Tibial nerve (tissue), 4 donors: ENCODE data around the gene RPGR.

Source experiments
- CTCF ChIP-seq, 5 experiments: fragments of 200-600 bp in 3 of 5; fragments of 450-650 bp in 2 of 5; sonication (generic) in 3 of 5; IDR thresholded peaks; one replicate each; pipeline ENCODE4 v1.5.1; 2016 to 2019; ENCODE audit warnings: antibody characterized with exemption in 5 of 5, mild to moderate bottlenecking in 3 of 5, moderate library complexity in 2 of 5
- EP300 ChIP-seq, 2 donors: sonication (generic); formaldehyde crosslinking; IDR thresholded peaks; one replicate each; pipeline ENCODE4 v1.6.1; 2017; ENCODE audit warnings: antibody characterized with exemption in 2 of 2, mild to moderate bottlenecking in 1 of 2

- TF ChIP-seq CTCF (IDR thresholded peaks at IDR 0.05) (no peak), EP300 (IDR thresholded peaks at IDR 0.05) (no peak)
Observed at GRCh38 chrX:38336538-38337240, 9.4 kb upstream of the RPGR start.
